Endodermal cell (in vitro differentiated cells): ENCODE measurements around the gene CMIP. TPM values are rescaled to one million over a fixed set of nuclear protein-coding genes. Genes with fewer than 3 reads are reported as not detected.

Experiments used
- DNase-seq: peaks from one replicate; pipeline ENCODE4 v3.0.0-alpha.2; 2017
- H3K27ac ChIP-seq: 2 replicates; pipeline ENCODE4 v1.5.1; 2013; ENCODE audit warnings: mild to moderate bottlenecking, low read depth, low read length, moderate library complexity
- H3K27me3 ChIP-seq: 2 replicates; pipeline ENCODE4 v1.6.1; 2013; ENCODE audit warnings: mild to moderate bottlenecking, low read length, moderate library complexity; ENCODE audit not compliant: insufficient read depth, control insufficient read depth, poor library complexity, severe bottlenecking
- H3K36me3 ChIP-seq: 2 replicates; pipeline ENCODE4 v1.7.0; 2013; ENCODE audit warnings: mild to moderate bottlenecking, low read length, moderate library complexity; ENCODE audit not compliant: control insufficient read depth, insufficient read depth
- H3K4me1 ChIP-seq: one replicate; pipeline ENCODE4 v1.7.0; 2013; ENCODE audit warnings: low read length; ENCODE audit not compliant: control insufficient read depth, insufficient read depth
- H3K4me3 ChIP-seq: 2 replicates; pipeline ENCODE4 v1.5.1; 2013; ENCODE audit warnings: mild to moderate bottlenecking, low read length, moderate library complexity
- H3K9ac ChIP-seq: 2 replicates; pipeline ENCODE4 v1.6.1; 2013; ENCODE audit warnings: mild to moderate bottlenecking, low read length, moderate library complexity; ENCODE audit not compliant: poor library complexity, severe bottlenecking; ENCODE audit errors: extremely low read depth
- H3K9me3 ChIP-seq: 2 replicates; pipeline ENCODE4 v1.6.1; 2013; ENCODE audit warnings: mild to moderate bottlenecking, low read length, moderate library complexity; ENCODE audit not compliant: control insufficient read depth
- H3K27ac Mint-ChIP-seq: 2 replicates; pipeline ENCODE4 v1.8.0; 2020; ENCODE audit warnings: mixed read lengths
- H3K27me3 Mint-ChIP-seq: 2 replicates; pipeline ENCODE4 v1.8.0; 2021; ENCODE audit warnings: mild to moderate bottlenecking, mixed read lengths; ENCODE audit not compliant: insufficient read depth
- H3K36me3 Mint-ChIP-seq: 2 replicates; pipeline ENCODE4 v1.8.0; 2020; ENCODE audit warnings: low read depth, mixed read lengths
- H3K4me1 Mint-ChIP-seq: 2 replicates; pipeline ENCODE4 v1.8.0; 2020; ENCODE audit warnings: mixed read lengths
- H3K4me3 Mint-ChIP-seq: 2 replicates; pipeline ENCODE4 v1.8.0; 2020; ENCODE audit warnings: mild to moderate bottlenecking, moderate library complexity, mixed read lengths
- H3K9me3 Mint-ChIP-seq: 2 replicates; pipeline ENCODE4 v1.8.0; 2020; ENCODE audit warnings: mild to moderate bottlenecking, mixed read lengths
- WGBS, 2 experiments: methylation state at CpG; one replicate each; pipeline versions ENCODE4 v1.1.5 to v1.1.7; 2013; ENCODE audit warnings: missing lambda C conversion rate in 2 of 2, mixed read lengths in 1 of 2; ENCODE audit not compliant: insufficient coverage in 1 of 2, insufficient read length in 1 of 2; 5-methylcytosine and 5-hydroxymethylcytosine counted together
- total RNA-seq, 2 donors: library from RNA; stranded (reverse); fragmentation: NEBNext Ultra II Directional in 1 of 2; extraction: Animal tissue kit (Norgen Biotek cat#: 25700) in 1 of 2; gene quantifications; 2 replicates in 1 of 2; 3 replicates in 1 of 2; pipeline ENCODE4 v1.2.1, GENCODE V29; 2021
- TF ChIP-seq, protein P1 (sequence below): fragments of 200-600 bp; sonication (generic); conservative IDR thresholded peaks from 2 replicates; pipeline ENCODE4 v1.5.0; 2021; ENCODE audit warnings: antibody characterized with exemption, mild to moderate bottlenecking

CMIP gene
- total RNA-seq, 2 donors from 2014 or later = 64.0 to 64.7 TPM

DNA sequence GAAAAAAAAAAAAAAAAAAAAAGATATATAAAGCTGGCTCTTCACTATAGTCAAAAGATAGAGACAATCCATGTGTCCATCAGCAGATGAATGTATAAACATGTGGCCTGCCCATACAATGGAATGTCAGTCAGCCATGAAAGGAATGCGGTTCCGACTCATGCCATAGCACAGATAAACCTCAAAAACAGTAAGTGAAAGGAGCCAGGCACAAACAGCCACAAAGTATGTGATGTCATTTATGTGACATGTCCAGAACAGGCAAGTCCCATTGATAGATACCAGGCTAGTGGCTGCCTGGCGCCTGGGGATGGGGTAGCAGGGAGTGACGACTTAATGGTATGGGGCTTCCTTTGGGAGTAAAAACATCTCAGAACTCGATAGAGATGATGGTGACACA lies 155.7 kb downstream of the CMIP start:
- TF ChIP-seq, protein P1, sequence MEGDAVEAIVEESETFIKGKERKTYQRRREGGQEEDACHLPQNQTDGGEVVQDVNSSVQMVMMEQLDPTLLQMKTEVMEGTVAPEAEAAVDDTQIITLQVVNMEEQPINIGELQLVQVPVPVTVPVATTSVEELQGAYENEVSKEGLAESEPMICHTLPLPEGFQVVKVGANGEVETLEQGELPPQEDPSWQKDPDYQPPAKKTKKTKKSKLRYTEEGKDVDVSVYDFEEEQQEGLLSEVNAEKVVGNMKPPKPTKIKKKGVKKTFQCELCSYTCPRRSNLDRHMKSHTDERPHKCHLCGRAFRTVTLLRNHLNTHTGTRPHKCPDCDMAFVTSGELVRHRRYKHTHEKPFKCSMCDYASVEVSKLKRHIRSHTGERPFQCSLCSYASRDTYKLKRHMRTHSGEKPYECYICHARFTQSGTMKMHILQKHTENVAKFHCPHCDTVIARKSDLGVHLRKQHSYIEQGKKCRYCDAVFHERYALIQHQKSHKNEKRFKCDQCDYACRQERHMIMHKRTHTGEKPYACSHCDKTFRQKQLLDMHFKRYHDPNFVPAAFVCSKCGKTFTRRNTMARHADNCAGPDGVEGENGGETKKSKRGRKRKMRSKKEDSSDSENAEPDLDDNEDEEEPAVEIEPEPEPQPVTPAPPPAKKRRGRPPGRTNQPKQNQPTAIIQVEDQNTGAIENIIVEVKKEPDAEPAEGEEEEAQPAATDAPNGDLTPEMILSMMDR = no peak

GRCh38 chr16:81601008-81601428 lies 156.4 kb downstream of the CMIP start:
- Mint-ChIP-seq H3K27ac (no peak overlapping the region), H3K27me3 (no peaks in the 10 kb centered on the region), H3K9me3 (no peaks in the 10 kb centered on the region), H3K4me1 (peaks cover 13% of the 10 kb centered on the region), H3K36me3 (peaks cover 12% of the 10 kb centered on the region), H3K4me3 (no peak overlapping the region)
- Histone ChIP-seq H3K36me3 (no peaks in the 10 kb centered on the region), H3K4me3 (no peak overlapping the region), H3K9ac (no peak overlapping the region), H3K27ac (no peak overlapping the region), H3K4me1 (no peaks in the 10 kb centered on the region), H3K27me3 (no peaks in the 10 kb centered on the region), H3K9me3 (no peaks in the 10 kb centered on the region)
- no peak for DNase-seq
- 88 to 90% methylated on average over 7 to 9 of the region's 9 CpGs for WGBS, 2 experiments
- TF ChIP-seq, protein P1 = no peak

More for the DNA sequence above, 155.7 kb downstream of the CMIP start:
- Histone ChIP-seq H3K27me3 (no peaks in the 10 kb centered on the region), H3K27ac (peak overlapping the region; percentile 30), H3K9ac (no peak overlapping the region), H3K4me3 (no peak overlapping the region), H3K36me3 (no peaks in the 10 kb centered on the region), H3K4me1 (no peaks in the 10 kb centered on the region), H3K9me3 (no peaks in the 10 kb centered on the region)
- no peak for DNase-seq
- Mint-ChIP-seq H3K9me3 (no peaks in the 10 kb centered on the region), H3K36me3 (peaks cover 12% of the 10 kb centered on the region), H3K4me1 (peaks cover 13% of the 10 kb centered on the region), H3K27ac (no peak overlapping the region), H3K27me3 (no peaks in the 10 kb centered on the region), H3K4me3 (no peak overlapping the region)
- 88 to 92% methylated on average over 5 of the region's 5 CpGs for WGBS, 2 experiments

DNA sequence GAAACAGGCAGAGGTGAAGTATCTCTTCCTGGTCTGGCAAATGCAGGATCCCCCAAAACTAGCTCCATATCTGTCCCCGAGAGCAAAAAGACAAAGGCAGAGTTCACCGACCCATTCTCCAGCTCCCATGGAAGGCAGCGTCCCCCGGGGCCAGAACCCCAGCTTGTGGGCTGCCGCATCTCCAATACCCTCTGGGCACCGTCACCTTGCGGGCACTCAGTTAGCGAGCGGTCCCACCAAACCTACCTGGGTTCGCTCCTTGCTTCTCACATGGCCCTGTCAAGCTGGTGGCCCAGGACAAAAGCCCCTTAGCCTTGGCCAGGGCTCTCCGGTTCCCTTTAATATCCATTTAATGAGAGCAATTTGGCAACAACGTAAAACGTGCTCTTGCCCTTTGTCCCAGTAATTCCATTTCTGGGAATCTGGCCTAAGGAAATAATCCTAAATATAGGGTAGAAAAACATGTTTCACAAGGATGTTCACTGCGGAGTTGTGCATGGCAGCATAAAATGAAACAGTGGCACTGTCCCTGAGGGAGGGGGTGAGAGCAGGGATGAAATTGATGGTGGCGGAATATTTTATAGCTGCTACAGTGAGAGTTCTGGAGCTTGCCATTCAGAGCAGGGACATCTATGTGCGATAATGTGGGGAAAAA lies 157.1 kb downstream of the CMIP start:
- H3K36me3 Mint-ChIP-seq = peaks cover 13% of the 10 kb centered on the region
- Histone ChIP-seq H3K27me3 (no peaks in the 10 kb centered on the region), H3K4me1 (no peaks in the 10 kb centered on the region), H3K36me3 (no peaks in the 10 kb centered on the region), H3K9me3 (no peaks in the 10 kb centered on the region), H3K27ac (no peak overlapping the region), H3K4me3 (no peak overlapping the region), H3K9ac (no peak overlapping the region)
- TF ChIP-seq, protein P1 = no peak
- WGBS, 2 experiments = 97 to 100% methylated on average over 12 to 16 of the region's 16 CpGs
- no peak overlapping the region for H3K4me3 Mint-ChIP-seq
- H3K27me3 Mint-ChIP-seq = no peaks in the 10 kb centered on the region
- peaks cover 13% of the 10 kb centered on the region for H3K4me1 Mint-ChIP-seq
- peak overlapping the region; percentile 11 for H3K27ac Mint-ChIP-seq
- DNase-seq = no peak
- H3K9me3 Mint-ChIP-seq = no peaks in the 10 kb centered on the region
